Measurements from ENCODE around the gene ENO1.

- TF ChIP-seq POLR2AphosphoS5 (IDR thresholded peaks at IDR 0.05; ENCODE audit: low read depth) (no peak), CTCF (conservative IDR thresholded peaks at IDR 0.05; ENCODE audit: low read depth in 2 of 2) (no peak), EZH2 (IDR thresholded peaks at IDR 0.05; ENCODE audit: low read depth, unreplicated experiment) (no peak), EZH2phosphoT487 (IDR thresholded peaks at IDR 0.05; ENCODE audit: unreplicated experiment) (no peak), REST (IDR thresholded peaks at IDR 0.05; ENCODE audit: unreplicated experiment) (no peak), NANOG (IDR thresholded peaks at IDR 0.05; ENCODE audit: borderline replicate concordance) (no peak), CREB1 (CRISPR knock-in tag; IDR thresholded peaks at IDR 0.05; ENCODE audit: low read depth) (no peak), ZNF331 (CRISPR knock-in tag; IDR thresholded peaks at IDR 0.05; ENCODE audit: low read depth) (no peak), JUNB (IDR thresholded peaks at IDR 0.05; ENCODE audit: unreplicated experiment) (no peak), ZNF462 (CRISPR knock-in tag; IDR thresholded peaks at IDR 0.05) (no peak), ETS1 (IDR thresholded peaks at IDR 0.05) (no peak)
Measured at GRCh38 chr1:8889925-8890785, 11.7 kb upstream of the ENO1 start.
